Spleen (tissue), 11 donors: ENCODE data around the gene DHRSX. TPM values are rescaled to one million over a fixed set of nuclear protein-coding genes. Genes with fewer than 3 reads are reported as not detected.

Source experiments
- DNase-seq: peaks from one replicate; pipeline ENCODE4 v3.0.0-alpha.2; 2020
- H3K27ac ChIP-seq, 8 donors: fragments of 200-600 bp; sonication (generic) in 7 of 8; 1 replicate in 4 of 8; 2 replicates in 4 of 8; pipeline versions ENCODE4 v1.5.0 to v1.8.0; 2016 to 2021; ENCODE audit warnings: inconsistent platforms in 4 of 8, mild to moderate bottlenecking in 4 of 8, moderate library complexity in 1 of 8
- H3K27me3 ChIP-seq, 7 donors: fragments of 200-600 bp; sonication (generic) in 6 of 7; replicated peaks in 1 of 7; 1 replicate in 4 of 7; 2 replicates in 3 of 7; pipeline versions ENCODE4 v1.5.0 to v1.8.0; 2016 to 2021; ENCODE audit warnings: inconsistent platforms in 3 of 7, mild to moderate bottlenecking in 1 of 7
- H3K36me3 ChIP-seq, 6 donors: fragments of 200-600 bp; sonication (generic) in 5 of 6; 1 replicate in 4 of 6; 2 replicates in 2 of 6; pipeline versions ENCODE4 v1.5.0 to v1.8.0; 2016 to 2021; ENCODE audit warnings: inconsistent platforms in 2 of 6
- H3K4me1 ChIP-seq, 6 donors: fragments of 200-600 bp; sonication (generic) in 5 of 6; 1 replicate in 3 of 6; 2 replicates in 3 of 6; pipeline versions ENCODE4 v1.5.0 to v1.8.0; 2016 to 2021; ENCODE audit warnings: inconsistent platforms in 3 of 6
- H3K4me3 ChIP-seq, 8 donors: fragments of 200-600 bp; sonication (generic) in 7 of 8; 1 replicate in 4 of 8; 2 replicates in 4 of 8; pipeline versions ENCODE4 v1.5.0 to v1.8.0; 2016 to 2021; ENCODE audit warnings: inconsistent platforms in 4 of 8, mild to moderate bottlenecking in 4 of 8, moderate library complexity in 2 of 8
- H3K9me3 ChIP-seq, 8 donors: fragments of 200-600 bp; sonication (generic) in 7 of 8; 1 replicate in 4 of 8; 2 replicates in 4 of 8; pipeline versions ENCODE4 v1.5.0 to v1.8.0; 2016 to 2021; ENCODE audit warnings: inconsistent platforms in 4 of 8
- CTCF ChIP-seq, 11 experiments: fragments of 200-600 bp in 7 of 11; fragments of 450-650 bp in 4 of 11; sonication (generic) in 4 of 11; IDR thresholded peaks in 8 of 11; conservative IDR thresholded peaks in 3 of 11; 1 replicate in 7 of 11; 2 replicates in 4 of 11; pipeline versions ENCODE4 v1.4.0 to v1.8.0; 2016 to 2021; ENCODE audit warnings: antibody characterized with exemption in 11 of 11, inconsistent platforms in 4 of 11, mild to moderate bottlenecking in 1 of 11
- POLR2A ChIP-seq, 3 donors: fragments of 450-650 bp; IDR thresholded peaks; one replicate each; pipeline ENCODE4 v1.5.1; 2017; ENCODE audit warnings: antibody characterized with exemption in 3 of 3, mild to moderate bottlenecking in 1 of 3
- POLR2AphosphoS5 ChIP-seq, 3 donors: sonication (generic); formaldehyde crosslinking; IDR thresholded peaks; one replicate each; pipeline ENCODE4 v1.5.1; 2017; ENCODE audit warnings: antibody characterized with exemption in 3 of 3
- WGBS, 5 donors: extraction: QIAGEN DNeasy Blood & Tissue Kit in 3 of 5; methylation state at CpG; one replicate each; pipeline versions ENCODE4 v1.1.5 to v1.1.7; 2013 to 2018; 5-methylcytosine and 5-hydroxymethylcytosine counted together
- intact Hi-C: fragments of 100-400 bp; cut with DNase I; formaldehyde crosslinking; loops from one replicate; pipeline ENCODE4 v1.15.0; 2023; ENCODE audit warnings: low total_unique reads
- polyA plus RNA-seq, 3 donors: library from polyadenylated mRNA; stranded (reverse); fragments of 200-250 nt; gene quantifications; one replicate each; pipeline ENCODE4 v1.2.1, GENCODE V29; 2013
- total RNA-seq, 7 donors: library from RNA; depleted of rRNA in 3 of 7; stranded (reverse); fragments of >200 nt in 3 of 7; fragmentation: NEBNext Ultra II Directional in 4 of 7; extraction: Animal tissue kit (Norgen Biotek cat#: 25700) in 4 of 7; gene quantifications; one replicate each; pipeline versions ENCODE4 v1.1.0 to v1.2.1, GENCODE V29; 2016 to 2021
- donor health status: healthy with polysubstance abuse.
- donor health status: DM: no; HTN: no; CAD: no; lungs with moderate emphysema.
- donor health status: DM: no; HTN: no; CAD: no.
- donor health status: Bipolar disorder and iron deficiency.
- donor health status: healthy.
- donor health status: DM: no; HTN: no; CAD: no.
- donor health status: DM: yes; HTN: yes; CAD: no.

DHRSX gene
- total and polyA plus RNA-seq, 10 donors: 5.5 to 29.6 (median 23.2) TPM

DNA sequence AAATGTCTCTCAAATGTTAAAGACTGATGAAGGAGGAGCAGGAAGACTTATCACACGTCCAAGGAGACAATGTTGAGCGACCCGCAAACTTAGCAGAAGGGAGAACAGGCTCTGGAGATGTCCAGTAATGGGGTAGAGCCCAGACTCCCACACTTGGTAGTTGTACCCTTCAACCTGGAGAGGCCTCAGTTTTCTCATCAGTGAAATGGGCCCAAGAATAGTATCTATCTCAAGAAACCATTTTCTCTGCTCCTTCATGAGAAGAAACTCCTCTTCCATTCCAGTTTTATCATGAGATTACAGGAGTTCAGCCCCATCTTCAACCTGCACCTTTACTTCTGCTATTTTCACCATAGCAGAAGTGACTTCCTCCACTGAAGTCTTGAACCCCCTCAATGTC lies 169.9 kb downstream of the DHRSX start:
- Histone ChIP-seq H3K27me3 (no peaks in the 10 kb centered on the region), H3K36me3 (peaks cover 0 to 5% (median 0%) of the 10 kb centered on the region in 6 donors)

GRCh38 chrX:2330487-2330886 lies 170.3 kb downstream of the DHRSX start:
- no peak for DNase-seq
- 48 to 67% (median 56%) methylated on average over 2 of the region's 2 CpGs for WGBS, 5 donors
- Histone ChIP-seq H3K4me1 (no peaks in the 10 kb centered on the region), H3K27ac (no peak overlapping the region), H3K9me3 (peaks cover 0 to 6% (median 0%) of the 10 kb centered on the region in 8 donors), H3K36me3 (peaks cover 0 to under 1% (median 0%) of the 10 kb centered on the region in 6 donors), H3K4me3 (no peak overlapping the region), H3K27me3 (no peaks in the 10 kb centered on the region)
- TF ChIP-seq CTCF (IDR thresholded peaks at IDR 0.05 in 8 of 11, conservative IDR thresholded peaks at IDR 0.05 in 3 of 11) (no peak), POLR2AphosphoS5 (IDR thresholded peaks at IDR 0.05) (no peak)
- intact Hi-C loops: no loop called here

More for the DNA sequence above, 169.9 kb downstream of the DHRSX start:
- no peak overlapping the region for H3K27ac ChIP-seq
- no peak overlapping the region for H3K4me3 ChIP-seq
- no peaks in the 10 kb centered on the region for H3K4me1 ChIP-seq
- intact Hi-C loops: no loop called here
- WGBS, 5 donors: 83 to 96% (median 92%) methylated on average over 3 of the region's 3 CpGs
- peaks cover 0 to 1% (median 0%) of the 10 kb centered on the region in 8 donors for H3K9me3 ChIP-seq
- TF ChIP-seq POLR2AphosphoS5 (IDR thresholded peaks at IDR 0.05): no peak
- no peak for TF ChIP-seq POLR2A (IDR thresholded peaks at IDR 0.05)
- no peak for TF ChIP-seq CTCF (IDR thresholded peaks at IDR 0.05 in 8 of 11, conservative IDR thresholded peaks at IDR 0.05 in 3 of 11)
- no peak for DNase-seq

- intact Hi-C loops: no loop called here
- no peaks in the 10 kb centered on the region for H3K36me3 ChIP-seq
- no peak for TF ChIP-seq POLR2AphosphoS5 (IDR thresholded peaks at IDR 0.05)
- TF ChIP-seq POLR2A (IDR thresholded peaks at IDR 0.05): no peak
- TF ChIP-seq CTCF (IDR thresholded peaks at IDR 0.05 in 8 of 11, conservative IDR thresholded peaks at IDR 0.05 in 3 of 11): no peak
- WGBS, 5 donors: 91 to 98% (median 93%) methylated on average over 5 of the region's 5 CpGs
- H3K4me3 ChIP-seq: no peak overlapping the region
- no peak overlapping the region for H3K27ac ChIP-seq
- H3K9me3 ChIP-seq: peaks cover 0 to 11% (median 0%) of the 10 kb centered on the region in 8 donors
- H3K27me3 ChIP-seq: no peaks in the 10 kb centered on the region
- peaks cover 0 to 5% (median 0%) of the 10 kb centered on the region in 6 donors for H3K4me1 ChIP-seq
- DNase-seq: no peak
Measured at GRCh38 chrX:2327423-2327822, 173.4 kb downstream of the DHRSX start.

DNA sequence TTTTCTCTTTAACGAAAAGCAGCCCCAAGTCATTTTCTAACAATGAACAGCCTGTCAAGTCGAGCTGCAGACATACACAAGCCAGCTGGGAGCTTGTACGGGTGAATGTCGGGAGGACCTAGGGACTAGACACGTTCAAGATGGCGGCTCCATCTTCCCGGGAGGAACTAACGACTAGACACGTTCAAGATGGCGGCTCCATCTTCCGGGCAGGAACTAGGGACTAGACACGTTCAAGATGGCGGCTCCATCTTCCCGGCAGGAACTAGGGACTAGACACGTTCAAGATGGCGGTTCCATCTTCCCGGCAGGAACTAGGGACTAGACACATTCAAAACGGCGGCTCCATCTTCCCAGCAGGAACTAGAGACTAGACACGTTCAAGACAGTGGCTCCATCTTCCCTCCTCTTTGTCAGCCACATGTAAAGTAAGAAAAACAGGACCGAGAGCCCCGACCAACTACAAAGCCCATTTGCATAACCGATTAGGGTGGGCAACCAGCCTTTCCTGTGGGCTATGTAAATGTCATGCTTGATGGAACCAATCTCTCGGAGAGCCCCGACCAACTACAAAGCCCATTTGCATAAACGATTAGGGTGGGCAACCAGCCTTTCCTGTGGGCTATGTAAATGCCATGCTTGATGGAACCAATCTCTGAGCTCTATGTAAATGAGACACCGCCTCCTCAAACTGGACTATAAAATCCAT lies 175.5 kb downstream of the DHRSX start:
- TF ChIP-seq CTCF (IDR thresholded peaks at IDR 0.05 in 8 of 11, conservative IDR thresholded peaks at IDR 0.05 in 3 of 11) (no peak), POLR2A (IDR thresholded peaks at IDR 0.05) (no peak), POLR2AphosphoS5 (IDR thresholded peaks at IDR 0.05) (peak in 2 of 3 donors; percentile 28 to 78)
- Histone ChIP-seq H3K36me3 (no peaks in the 10 kb centered on the region), H3K27ac (peak overlapping the region in 5 of 8 donors; percentile 56 to 77 (median 70)), H3K27me3 (no peaks in the 10 kb centered on the region), H3K4me3 (peak overlapping the region in 7 of 8 donors; percentile 6 to 71 (median 38)), H3K4me1 (peaks cover 0 to 14% (median 2%) of the 10 kb centered on the region in 6 donors), H3K9me3 (peaks cover 0 to 11% (median 0%) of the 10 kb centered on the region in 8 donors)
- peak; percentile 92 for DNase-seq
- intact Hi-C loops: no loop called here
- 17 to 91% (median 60%) methylated on average over 27 of the region's 27 CpGs for WGBS, 5 donors
